HS-5 (cell line): ENCODE measurements around the gene SRMS.
"Not testable (repeated sequence)": the region's sequence is repeated elsewhere in the genome, so short reads cannot be mapped to it uniquely, and the experiment has no call there.

Source experiments
- DNase-seq: peaks from one replicate; pipeline ENCODE4 v3.0.0-alpha.2; 2012; ENCODE audit warnings: low read depth

Gene SRMS

GRCh38 chr20:63522091-63522868, 25.3 kb downstream of the SRMS start:
- DNase-seq: no peak

GRCh38 chr20:63521602-63522001, 25.9 kb downstream of the SRMS start:
- no peak for DNase-seq

GRCh38 chr20:63520934-63521601, 26.5 kb downstream of the SRMS start:
- no peak for DNase-seq

- no peak for DNase-seq
Measured at GRCh38 chr20:63520504-63520933, 27.0 kb downstream of the SRMS start, which contains the start of gene PPDPF. TSS of gene PPDPF (plus strand) at chr20:63520765. CDS start at chr20:63521309, 544 bp downstream.

GRCh38 chr20:63519668-63520503, 27.7 kb downstream of the SRMS start:
- DNase-seq: peak; percentile 40

GRCh38 chr20:63518946-63519667, 28.4 kb downstream of the SRMS start:
- DNase-seq: no peak

- no peak for DNase-seq
Measured at GRCh38 chr20:63518351-63518861, 29.1 kb downstream of the SRMS start.

- DNase-seq: no peak
Measured at GRCh38 chr20:63517376-63518309, 29.9 kb downstream of the SRMS start.

GRCh38 chr20:63514520-63514919, 33.0 kb downstream of the SRMS start:
- not testable (repeated sequence) for DNase-seq

GRCh38 chr20:63513207-63513606, 34.3 kb downstream of the SRMS start:
- no peak for DNase-seq

GRCh38 chr20:63509088-63509564, 38.4 kb downstream of the SRMS start:
- DNase-seq: no peak

- no peak for DNase-seq
Measured at GRCh38 chr20:63508072-63508768, 39.3 kb downstream of the SRMS start.

GRCh38 chr20:63507083-63507743, 40.3 kb downstream of the SRMS start:
- DNase-seq: no peak

- no peak for DNase-seq
Measured at GRCh38 chr20:63505723-63506122, 41.8 kb downstream of the SRMS start.

- DNase-seq: no peak
Measured at GRCh38 chr20:63505281-63505680, 42.3 kb downstream of the SRMS start.

GRCh38 chr20:63504642-63505041, 42.9 kb downstream of the SRMS start:
- no peak for DNase-seq

GRCh38 chr20:63503524-63503923, 44.0 kb downstream of the SRMS start:
- DNase-seq: no peak

- no peak for DNase-seq
Measured at GRCh38 chr20:63502671-63503172, 44.8 kb downstream of the SRMS start.
